Testis (tissue), 2 donors: Measurements from ENCODE around the gene VEZF1.

Experiments
- POLR2A ChIP-seq: fragments of 450-650 bp; IDR thresholded peaks from one replicate; pipeline ENCODE4 v1.6.1; 2017; ENCODE audit warnings: antibody characterized with exemption, mild to moderate bottlenecking, moderate library complexity
- TF ChIP-seq, protein P1 (sequence below), 3 experiments: fragments of 450-650 bp in 2 of 3; fragments of 200-600 bp in 1 of 3; sonication (generic) in 1 of 3; IDR thresholded peaks; one replicate each; pipeline ENCODE4 v1.5.1; 2016 to 2019; ENCODE audit warnings: antibody characterized with exemption in 3 of 3, mild to moderate bottlenecking in 2 of 3, moderate library complexity in 1 of 3

DNA sequence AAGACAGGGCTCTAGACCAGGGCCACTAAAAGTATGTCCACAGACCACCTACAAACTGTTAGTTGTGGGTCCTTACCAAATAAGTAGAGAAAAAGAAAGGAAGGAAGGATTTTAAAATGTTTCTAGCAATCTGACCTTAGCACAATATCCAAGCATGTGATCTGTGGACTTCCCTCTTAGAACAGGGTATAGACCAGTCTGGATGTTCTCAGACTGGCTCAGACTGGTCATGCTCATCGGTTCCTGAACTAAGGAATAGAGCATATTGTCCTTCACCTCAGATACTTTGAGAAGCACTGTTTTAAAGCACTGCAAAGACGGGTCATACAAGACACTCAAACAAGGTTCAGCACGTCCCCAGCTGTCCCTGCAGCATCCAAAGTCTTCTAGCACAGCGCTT, 58.7 kb downstream of the VEZF1 start:
- TF ChIP-seq POLR2A, result no peak
- TF ChIP-seq, protein P1, sequence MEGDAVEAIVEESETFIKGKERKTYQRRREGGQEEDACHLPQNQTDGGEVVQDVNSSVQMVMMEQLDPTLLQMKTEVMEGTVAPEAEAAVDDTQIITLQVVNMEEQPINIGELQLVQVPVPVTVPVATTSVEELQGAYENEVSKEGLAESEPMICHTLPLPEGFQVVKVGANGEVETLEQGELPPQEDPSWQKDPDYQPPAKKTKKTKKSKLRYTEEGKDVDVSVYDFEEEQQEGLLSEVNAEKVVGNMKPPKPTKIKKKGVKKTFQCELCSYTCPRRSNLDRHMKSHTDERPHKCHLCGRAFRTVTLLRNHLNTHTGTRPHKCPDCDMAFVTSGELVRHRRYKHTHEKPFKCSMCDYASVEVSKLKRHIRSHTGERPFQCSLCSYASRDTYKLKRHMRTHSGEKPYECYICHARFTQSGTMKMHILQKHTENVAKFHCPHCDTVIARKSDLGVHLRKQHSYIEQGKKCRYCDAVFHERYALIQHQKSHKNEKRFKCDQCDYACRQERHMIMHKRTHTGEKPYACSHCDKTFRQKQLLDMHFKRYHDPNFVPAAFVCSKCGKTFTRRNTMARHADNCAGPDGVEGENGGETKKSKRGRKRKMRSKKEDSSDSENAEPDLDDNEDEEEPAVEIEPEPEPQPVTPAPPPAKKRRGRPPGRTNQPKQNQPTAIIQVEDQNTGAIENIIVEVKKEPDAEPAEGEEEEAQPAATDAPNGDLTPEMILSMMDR (IDR thresholded peaks at IDR 0.05), result no peak
